HFF-Myc (cell line): Measurements from ENCODE around the gene NR2C2AP.

ENCODE experiments used
- DNase-seq: peaks from one replicate; pipeline ENCODE4 v3.0.0-alpha.2; 2011; ENCODE audit warnings: low read depth; ENCODE audit errors: extremely low read depth
- H3K4me3 ChIP-seq: replicated peaks from 2 replicates; pipeline ENCODE4 v1.5.1; 2011; ENCODE audit warnings: low read depth, mild to moderate bottlenecking, control low read depth, low read length
- TF ChIP-seq, protein P1 (sequence below): IDR thresholded peaks from 2 replicates; pipeline ENCODE4 v1.5.1; 2012; ENCODE audit warnings: mild to moderate bottlenecking, low read depth, low read length, control low read depth; ENCODE audit errors: missing control alignments

NR2C2AP gene

DNA sequence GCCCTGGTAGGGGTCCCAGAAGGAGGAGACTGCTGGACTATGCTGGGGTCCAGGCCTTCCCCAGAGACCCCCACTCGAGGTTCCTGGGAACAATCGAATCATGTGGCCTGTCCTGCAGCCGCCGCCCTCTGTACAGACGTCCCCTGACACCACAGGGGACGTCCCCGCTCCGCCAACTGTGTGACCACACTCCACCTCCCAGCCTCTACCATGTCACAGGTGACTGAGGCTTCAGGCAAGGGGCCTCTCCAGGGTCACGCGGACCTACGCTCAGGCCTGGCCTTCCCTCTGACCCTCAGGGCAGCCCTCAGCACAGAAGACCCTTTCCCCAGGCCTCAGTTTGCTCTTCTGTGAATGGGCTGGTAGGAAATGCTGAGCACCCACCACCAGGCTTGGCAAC is 51.8 kb downstream of the NR2C2AP start:
- DNase-seq, result no peak
- TF ChIP-seq, protein P1, sequence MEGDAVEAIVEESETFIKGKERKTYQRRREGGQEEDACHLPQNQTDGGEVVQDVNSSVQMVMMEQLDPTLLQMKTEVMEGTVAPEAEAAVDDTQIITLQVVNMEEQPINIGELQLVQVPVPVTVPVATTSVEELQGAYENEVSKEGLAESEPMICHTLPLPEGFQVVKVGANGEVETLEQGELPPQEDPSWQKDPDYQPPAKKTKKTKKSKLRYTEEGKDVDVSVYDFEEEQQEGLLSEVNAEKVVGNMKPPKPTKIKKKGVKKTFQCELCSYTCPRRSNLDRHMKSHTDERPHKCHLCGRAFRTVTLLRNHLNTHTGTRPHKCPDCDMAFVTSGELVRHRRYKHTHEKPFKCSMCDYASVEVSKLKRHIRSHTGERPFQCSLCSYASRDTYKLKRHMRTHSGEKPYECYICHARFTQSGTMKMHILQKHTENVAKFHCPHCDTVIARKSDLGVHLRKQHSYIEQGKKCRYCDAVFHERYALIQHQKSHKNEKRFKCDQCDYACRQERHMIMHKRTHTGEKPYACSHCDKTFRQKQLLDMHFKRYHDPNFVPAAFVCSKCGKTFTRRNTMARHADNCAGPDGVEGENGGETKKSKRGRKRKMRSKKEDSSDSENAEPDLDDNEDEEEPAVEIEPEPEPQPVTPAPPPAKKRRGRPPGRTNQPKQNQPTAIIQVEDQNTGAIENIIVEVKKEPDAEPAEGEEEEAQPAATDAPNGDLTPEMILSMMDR, result no peak

More for the DNA sequence above, 51.8 kb downstream of the NR2C2AP start:
- no peak overlapping the region for H3K4me3 ChIP-seq
